ENCODE measurements around the gene HSFX1. TPM values are rescaled to one million over a fixed set of nuclear protein-coding genes. Genes with fewer than 3 reads are reported as not detected.
"Not testable (repeated sequence)": the region's sequence is repeated elsewhere in the genome, so short reads cannot be mapped to it uniquely, and the experiment has no call there.

HSFX1 gene
- total RNA-seq, 2 donors from 2014 or later: 1.2 to 6.2 TPM

- 96% methylated on average over 6 of the region's 7 CpGs for WGBS
- Histone ChIP-seq H3K4me1 (replicated peaks) (no peaks in the 10 kb centered on the region), H3K36me3 (no peaks in the 10 kb centered on the region), H3K4me3 (no peak overlapping the region), H3K9me3 (no peaks in the 10 kb centered on the region), H3K27me3 (replicated peaks; ENCODE audit: insufficient read depth) (no peaks in the 10 kb centered on the region), H3K27ac (no peak overlapping the region)
- DNase-seq (ENCODE audit: low spot score): no peak
- TF ChIP-seq POLR2A (IDR thresholded peaks at IDR 0.05) (no peak), POLR2AphosphoS5 (IDR thresholded peaks at IDR 0.05) (no peak), CTCF (IDR thresholded peaks at IDR 0.05) (no peak)
- intact Hi-C loops (cut with DNase I): no loop called here
Observed at GRCh38 chrX:149759824-149760223, 14.0 kb upstream of the HSFX1 start.

DNA sequence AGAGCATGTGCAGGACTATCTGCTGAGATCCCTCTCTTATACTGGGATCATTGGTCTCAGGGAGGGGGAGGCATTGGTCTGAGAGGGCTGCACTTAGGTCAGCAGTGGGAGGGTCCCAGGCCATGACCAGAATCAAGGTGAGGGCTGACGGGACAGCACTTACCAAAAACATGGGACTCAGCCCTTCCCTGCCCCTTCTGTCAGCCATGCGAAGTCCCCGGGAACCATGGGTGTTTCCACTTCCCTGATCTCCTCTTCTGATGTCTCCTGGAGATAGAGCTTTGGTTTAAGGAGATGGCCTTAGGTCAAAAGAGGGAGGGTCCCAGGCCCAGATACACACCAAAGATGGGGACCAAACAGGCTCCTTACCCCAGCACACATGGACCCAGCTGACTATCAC, 12.9 kb upstream of the HSFX1 start:
- Histone ChIP-seq H3K4me3 (no peak overlapping the region), H3K9me3 (no peaks in the 10 kb centered on the region), H3K36me3 (no peaks in the 10 kb centered on the region), H3K4me1 (replicated peaks) (no peaks in the 10 kb centered on the region), H3K27ac (no peak overlapping the region), H3K27me3 (replicated peaks; ENCODE audit: insufficient read depth) (no peaks in the 10 kb centered on the region)
- DNase-seq (ENCODE audit: low spot score): no peak
- 91% methylated on average over 3 of the region's 3 CpGs for WGBS
- TF ChIP-seq CTCF (IDR thresholded peaks at IDR 0.05) (no peak), POLR2A (IDR thresholded peaks at IDR 0.05) (no peak), POLR2AphosphoS5 (IDR thresholded peaks at IDR 0.05) (no peak)
- intact Hi-C loops (cut with DNase I): no loop called here

- H3K4me1 ChIP-seq (replicated peaks); H3K27me3 ChIP-seq (replicated peaks; ENCODE audit: insufficient read depth); H3K36me3 ChIP-seq; H3K27ac ChIP-seq; intact Hi-C loops (cut with DNase I); DNase-seq (ENCODE audit: low spot score); H3K9me3 ChIP-seq; H3K4me3 ChIP-seq: not testable (repeated sequence)
- 96% methylated on average over 10 of the region's 22 CpGs for WGBS
Observed at GRCh38 chrX:149761858-149762674, 11.8 kb upstream of the HSFX1 start.

DNA sequence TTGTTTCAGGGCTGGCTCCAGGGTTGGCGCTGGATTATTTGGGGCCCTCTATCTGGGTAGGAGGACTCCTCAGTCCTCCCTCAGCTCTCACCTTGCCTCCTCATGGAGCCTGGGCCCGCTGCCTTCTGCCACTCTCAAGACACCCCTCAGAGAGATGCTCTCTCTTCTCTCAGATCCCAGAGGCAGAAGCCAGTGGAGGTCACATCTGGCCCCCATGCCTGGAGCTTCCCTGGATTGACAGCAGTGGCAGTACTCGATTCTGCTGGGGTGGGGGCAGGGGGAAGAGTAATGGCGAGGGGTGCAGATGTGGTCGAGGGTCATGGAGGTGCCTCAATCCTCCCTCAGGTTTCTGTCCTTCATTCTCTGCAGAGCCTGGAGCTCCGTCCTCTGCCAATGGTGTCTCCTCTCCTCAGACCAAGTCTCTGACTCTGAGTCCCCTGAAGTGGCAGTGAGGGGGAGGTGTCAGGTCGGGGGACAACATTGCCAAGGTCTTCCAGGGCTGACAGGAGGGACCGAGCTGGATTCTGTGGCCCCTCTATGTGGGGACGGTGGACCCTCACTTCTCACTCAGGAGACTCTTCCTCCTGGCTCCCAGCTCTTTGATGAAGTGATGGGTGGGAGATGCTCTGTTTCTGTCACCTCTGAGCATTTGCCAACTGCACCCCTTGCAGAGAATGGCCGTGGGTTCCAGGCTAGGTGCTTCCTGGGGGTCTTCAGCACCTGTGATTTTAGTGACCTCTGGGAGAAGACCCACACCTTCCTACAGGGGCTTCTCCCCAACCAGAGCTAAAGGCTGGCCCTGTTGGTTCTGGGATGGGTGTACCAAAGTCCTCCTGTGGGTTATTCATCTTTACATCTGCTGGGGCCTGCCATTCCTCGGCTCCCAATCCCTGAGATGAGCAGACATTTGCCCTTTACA, 10.9 kb upstream of the HSFX1 start:
- Histone ChIP-seq H3K36me3 (no peaks in the 10 kb centered on the region), H3K27ac (no peak overlapping the region), H3K27me3 (replicated peaks; ENCODE audit: insufficient read depth) (no peaks in the 10 kb centered on the region), H3K4me1 (replicated peaks) (no peaks in the 10 kb centered on the region), H3K9me3 (no peaks in the 10 kb centered on the region), H3K4me3 (no peak overlapping the region)
- TF ChIP-seq POLR2AphosphoS5 (IDR thresholded peaks at IDR 0.05) (no peak), POLR2A (IDR thresholded peaks at IDR 0.05) (no peak), CTCF (IDR thresholded peaks at IDR 0.05) (no peak)
- WGBS: 98% methylated on average over 5 of the region's 11 CpGs
- intact Hi-C loops (cut with DNase I): no loop called here
- no peak for DNase-seq (ENCODE audit: low spot score)

DNA sequence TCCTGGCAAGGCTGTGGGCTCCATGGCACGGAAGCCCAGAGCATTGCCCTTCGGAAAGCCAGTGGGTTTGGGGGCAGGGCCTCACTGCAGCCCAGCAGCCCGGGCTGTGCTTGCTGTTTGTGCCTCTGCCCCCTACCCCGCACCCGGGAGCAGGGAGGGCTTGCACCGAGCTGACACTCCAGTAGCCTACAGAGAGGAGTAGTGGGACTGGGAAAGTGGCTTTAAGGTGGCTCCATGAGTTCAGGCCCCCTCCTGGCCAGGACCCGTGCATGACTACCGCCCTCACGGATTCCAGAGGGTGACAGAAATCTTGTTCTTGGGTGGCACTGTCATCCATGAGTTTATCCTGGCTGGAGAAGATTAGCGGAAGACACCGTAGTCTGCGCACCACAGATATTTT, 3.5 kb upstream of the HSFX1 start:
- H3K4me1 ChIP-seq (replicated peaks); H3K27me3 ChIP-seq (replicated peaks; ENCODE audit: insufficient read depth); intact Hi-C loops (cut with DNase I); H3K27ac ChIP-seq; H3K9me3 ChIP-seq; H3K36me3 ChIP-seq; H3K4me3 ChIP-seq; DNase-seq (ENCODE audit: low spot score): not testable (repeated sequence)
- WGBS: no CpG with 5 or more reads among the region's 12 CpGs

DNA sequence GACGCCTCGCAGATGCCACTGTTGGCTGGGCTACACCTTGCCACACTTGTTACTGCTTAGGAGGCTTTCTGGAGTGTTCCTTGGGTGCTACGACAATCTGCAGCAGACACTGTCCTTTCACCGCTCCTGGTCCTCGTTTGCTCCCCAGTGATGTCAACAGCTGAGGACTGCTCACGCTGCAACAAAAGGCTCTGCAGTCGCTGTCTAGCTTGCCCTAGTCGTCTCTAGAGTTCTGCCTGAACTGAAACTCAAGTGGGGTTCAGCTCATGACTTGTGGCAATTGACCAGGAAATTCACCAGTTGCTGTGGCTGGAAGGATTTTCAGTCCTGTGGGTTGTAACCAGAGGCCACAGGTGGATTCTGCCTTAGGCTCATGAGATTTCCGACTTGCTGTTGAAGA, 842 bp upstream of the HSFX1 start:
- intact Hi-C loops (cut with DNase I); H3K36me3 ChIP-seq; H3K27me3 ChIP-seq (replicated peaks; ENCODE audit: insufficient read depth); H3K9me3 ChIP-seq; DNase-seq (ENCODE audit: low spot score); H3K4me3 ChIP-seq; H3K4me1 ChIP-seq (replicated peaks); H3K27ac ChIP-seq: not testable (repeated sequence)
- no CpG with 5 or more reads among the region's 9 CpGs for WGBS

DNA sequence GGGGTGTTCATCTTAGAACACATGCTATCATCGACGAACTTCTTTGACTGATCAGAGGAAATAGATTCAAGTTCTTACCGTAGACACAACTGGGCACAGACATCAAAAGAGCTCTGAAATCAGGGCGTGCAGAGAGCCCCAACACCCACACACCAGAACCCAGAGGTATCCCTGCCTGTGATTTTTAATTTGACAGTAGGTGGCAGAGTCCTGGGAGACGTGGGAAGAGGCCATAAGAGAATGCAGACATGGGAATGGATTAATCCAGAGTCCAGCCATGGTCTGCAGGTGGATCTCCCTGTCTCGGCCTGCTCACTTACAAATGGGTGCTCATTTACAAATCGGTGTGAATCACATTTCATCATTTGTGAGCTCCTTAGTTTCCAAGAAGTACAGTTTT, 4.1 kb downstream of the HSFX1 start:
- H3K27me3 ChIP-seq (replicated peaks; ENCODE audit: insufficient read depth); H3K4me1 ChIP-seq (replicated peaks); H3K36me3 ChIP-seq; H3K4me3 ChIP-seq; H3K9me3 ChIP-seq; intact Hi-C loops (cut with DNase I); H3K27ac ChIP-seq; DNase-seq (ENCODE audit: low spot score): not testable (repeated sequence)
- WGBS: no CpG with 5 or more reads among the region's 7 CpGs

DNA sequence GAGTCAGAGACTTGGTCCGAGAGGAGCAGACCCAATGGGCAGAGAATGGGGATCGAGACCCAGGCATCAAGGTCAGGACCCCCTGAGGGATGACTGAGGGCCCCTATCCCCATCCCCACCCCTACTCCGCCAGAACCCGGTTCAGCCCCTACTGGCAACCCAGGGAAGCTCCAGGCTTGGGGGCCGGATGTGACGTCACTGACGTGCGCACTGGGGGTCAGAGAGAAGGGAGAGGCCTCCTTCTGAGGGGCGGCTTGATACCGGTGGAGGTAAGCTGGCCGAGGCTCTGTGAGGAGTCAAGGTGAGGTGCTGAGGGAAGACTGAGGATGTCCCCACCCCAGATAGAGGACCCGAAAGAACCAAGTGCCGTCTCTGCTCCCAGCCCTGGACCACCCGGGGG, 7.9 kb downstream of the HSFX1 start, which contains the start of gene MAGEA9:
Gene MAGEA9, plus strand, starts transcription at position 204 of the 400 bp plus-strand sequence. CDS start 4,281 bp downstream, outside the sequence.
- H3K9me3 ChIP-seq; DNase-seq (ENCODE audit: low spot score); H3K27ac ChIP-seq; H3K4me3 ChIP-seq; H3K36me3 ChIP-seq; H3K27me3 ChIP-seq (replicated peaks; ENCODE audit: insufficient read depth); intact Hi-C loops (cut with DNase I); H3K4me1 ChIP-seq (replicated peaks): not testable (repeated sequence)
- no CpG with 5 or more reads among the region's 14 CpGs for WGBS

DNA sequence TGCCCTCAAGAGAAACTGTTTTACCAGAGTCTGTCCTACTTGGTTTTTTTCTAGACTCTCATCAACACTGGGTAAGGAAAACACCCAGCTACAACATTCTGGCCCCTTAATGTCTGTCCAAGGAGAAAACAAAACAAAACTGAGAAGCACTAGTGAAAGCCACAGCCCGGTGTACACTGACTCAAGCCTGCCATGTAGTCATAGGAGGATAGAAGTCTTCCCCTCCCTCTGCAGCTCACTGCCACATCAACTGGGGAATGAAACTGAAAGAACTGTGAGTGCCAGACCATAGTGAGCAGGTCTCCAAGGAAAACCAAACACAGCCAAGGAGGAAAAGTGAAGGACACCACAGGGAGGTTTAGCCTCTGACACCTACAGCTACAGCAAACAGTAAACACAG, 21.7 kb downstream of the HSFX1 start:
- H3K4me3 ChIP-seq; H3K36me3 ChIP-seq; H3K9me3 ChIP-seq; H3K27ac ChIP-seq; H3K27me3 ChIP-seq (replicated peaks; ENCODE audit: insufficient read depth); H3K4me1 ChIP-seq (replicated peaks); DNase-seq (ENCODE audit: low spot score); intact Hi-C loops (cut with DNase I): not testable (repeated sequence)
- WGBS: no CpG with 5 or more reads among the region's 1 CpG
